Mammary epithelial cell (primary cell): ENCODE data around the gene ELMO1.

ENCODE experiments used
- EZH2 ChIP-seq: IDR thresholded peaks from 2 replicates; pipeline ENCODE4 v1.6.1; 2012; ENCODE audit warnings: low read length, inconsistent platforms, borderline replicate concordance
- TF ChIP-seq, protein P1 (sequence below), 2 donors: IDR thresholded peaks in 1 of 2; conservative IDR thresholded peaks in 1 of 2; 2 replicates each; pipeline ENCODE4 v1.5.1; 2011 to 2012; ENCODE audit warnings: inconsistent platforms in 2 of 2, low read length in 2 of 2, mild to moderate bottlenecking in 2 of 2, control low read depth in 1 of 2, low read depth in 1 of 2; ENCODE audit not compliant: insufficient read depth in 1 of 2; ENCODE audit errors: extremely low read depth in 1 of 2

DNA sequence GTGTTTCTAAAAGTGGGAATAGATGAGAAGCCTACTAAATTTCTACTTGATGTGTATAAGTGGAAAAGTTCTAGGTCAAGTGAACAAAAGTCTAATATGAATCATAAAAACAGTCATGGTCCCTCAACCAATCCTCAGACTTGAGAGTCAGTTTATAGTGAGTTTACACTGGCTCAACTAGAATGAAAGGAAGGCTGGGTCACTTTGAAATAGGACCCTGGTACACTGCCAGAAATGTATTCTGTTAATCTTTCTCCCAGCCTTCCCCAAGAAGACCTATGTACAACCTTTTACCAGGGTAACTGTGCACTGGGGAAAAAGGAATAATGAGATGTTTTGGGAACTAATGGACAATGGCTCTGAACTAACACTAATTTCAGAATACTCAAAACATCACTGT lies 17.3 kb downstream of the ELMO1 start:
- TF ChIP-seq, protein P1, sequence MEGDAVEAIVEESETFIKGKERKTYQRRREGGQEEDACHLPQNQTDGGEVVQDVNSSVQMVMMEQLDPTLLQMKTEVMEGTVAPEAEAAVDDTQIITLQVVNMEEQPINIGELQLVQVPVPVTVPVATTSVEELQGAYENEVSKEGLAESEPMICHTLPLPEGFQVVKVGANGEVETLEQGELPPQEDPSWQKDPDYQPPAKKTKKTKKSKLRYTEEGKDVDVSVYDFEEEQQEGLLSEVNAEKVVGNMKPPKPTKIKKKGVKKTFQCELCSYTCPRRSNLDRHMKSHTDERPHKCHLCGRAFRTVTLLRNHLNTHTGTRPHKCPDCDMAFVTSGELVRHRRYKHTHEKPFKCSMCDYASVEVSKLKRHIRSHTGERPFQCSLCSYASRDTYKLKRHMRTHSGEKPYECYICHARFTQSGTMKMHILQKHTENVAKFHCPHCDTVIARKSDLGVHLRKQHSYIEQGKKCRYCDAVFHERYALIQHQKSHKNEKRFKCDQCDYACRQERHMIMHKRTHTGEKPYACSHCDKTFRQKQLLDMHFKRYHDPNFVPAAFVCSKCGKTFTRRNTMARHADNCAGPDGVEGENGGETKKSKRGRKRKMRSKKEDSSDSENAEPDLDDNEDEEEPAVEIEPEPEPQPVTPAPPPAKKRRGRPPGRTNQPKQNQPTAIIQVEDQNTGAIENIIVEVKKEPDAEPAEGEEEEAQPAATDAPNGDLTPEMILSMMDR (conservative IDR thresholded peaks at IDR 0.05 in 1 of 2, IDR thresholded peaks at IDR 0.05 in 1 of 2; ENCODE audit: extremely low read depth in 1 of 2, insufficient read depth in 1 of 2, low read depth in 1 of 2, low read length in 2 of 2): no peak
- no peak for TF ChIP-seq EZH2
